GM10266 (cell line): ENCODE data around the gene TENM4.

ENCODE experiments used
- DNase-seq: peaks from one replicate; pipeline ENCODE4 v3.0.0; 2012; ENCODE audit errors: extremely low spot score
- CTCF ChIP-seq: IDR thresholded peaks from 2 replicates; pipeline ENCODE4 v1.5.1; 2012; ENCODE audit warnings: mild to moderate bottlenecking, low read depth; ENCODE audit not compliant: control insufficient read depth, insufficient read depth; ENCODE audit errors: missing control alignments

Gene TENM4

GRCh38 chr11:79419120-79419519, 21.7 kb downstream of the TENM4 start:
- TF ChIP-seq CTCF, result no peak
- no peak for DNase-seq

- DNase-seq, result no peak
- no peak for TF ChIP-seq CTCF
Observed at GRCh38 chr11:79418241-79418640, 22.6 kb downstream of the TENM4 start.

- no peak for TF ChIP-seq CTCF
- DNase-seq, result no peak
Observed at GRCh38 chr11:79417069-79417920, 23.5 kb downstream of the TENM4 start.

GRCh38 chr11:79415912-79416311, 24.9 kb downstream of the TENM4 start:
- no peak for TF ChIP-seq CTCF
- DNase-seq, result no peak

GRCh38 chr11:79415411-79415810, 25.4 kb downstream of the TENM4 start:
- DNase-seq, result no peak
- TF ChIP-seq CTCF, result no peak

GRCh38 chr11:79414644-79415317, 26.0 kb downstream of the TENM4 start:
- DNase-seq, result no peak
- no peak for TF ChIP-seq CTCF

GRCh38 chr11:79414041-79414440, 26.8 kb downstream of the TENM4 start:
- no peak for DNase-seq
- TF ChIP-seq CTCF, result no peak
